ENCODE results near the gene SLC3A2. TPM values are rescaled to one million over a fixed set of nuclear protein-coding genes. Genes with fewer than 3 reads are reported as not detected.

Gene SLC3A2
- total RNA-seq, 6 experiments from 2014 or later, result 39.8 to 106 (median 63.0) TPM

DNA sequence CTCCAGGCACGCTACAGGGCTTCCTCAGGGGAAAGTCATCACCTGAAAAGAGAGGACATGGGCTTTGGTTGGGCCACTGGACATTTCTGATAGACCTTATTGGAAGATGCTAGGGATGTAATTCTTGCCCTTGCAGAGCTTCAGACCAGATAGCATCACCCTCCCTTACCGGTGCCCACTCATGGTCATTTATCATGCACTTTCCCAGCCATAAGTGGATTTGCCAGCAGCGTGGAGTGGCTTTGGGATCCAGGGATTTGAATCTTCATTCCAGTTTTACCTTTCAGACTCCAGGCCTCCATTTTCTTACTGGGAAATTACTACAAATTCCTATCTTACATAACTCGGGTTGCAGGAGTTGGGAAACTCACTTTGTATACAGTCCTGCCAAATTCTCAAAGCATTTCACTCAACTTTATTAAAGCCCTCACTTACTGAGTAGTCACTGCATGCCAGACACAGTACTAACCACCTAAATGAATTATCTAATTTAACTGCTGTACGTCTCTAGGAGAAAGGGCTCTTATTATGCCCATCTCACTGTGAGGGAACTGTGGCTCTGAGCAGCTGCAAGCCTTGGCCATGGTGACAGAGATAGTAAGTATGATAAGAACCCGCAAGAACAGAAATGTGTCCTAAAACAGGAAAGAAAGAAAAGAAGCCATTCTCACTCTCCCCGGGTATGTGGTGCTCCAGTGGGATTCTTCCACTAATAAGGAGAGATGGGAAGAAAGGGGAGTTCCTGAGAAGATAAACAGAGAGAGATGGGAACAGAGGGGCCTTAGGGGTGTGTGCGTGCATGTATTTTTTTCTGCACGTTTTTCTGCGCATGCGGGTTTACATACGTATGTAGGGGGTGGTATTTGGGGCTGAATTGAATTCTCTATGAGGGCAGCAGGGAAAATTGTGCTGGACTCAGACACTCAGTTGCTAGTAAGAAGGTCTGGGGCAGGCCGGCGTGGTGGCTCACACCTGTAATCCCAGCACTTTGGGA lies 30.7 kb downstream of the SLC3A2 start:
- ATAC-seq, result no peak
- TF ChIP-seq, protein P1, sequence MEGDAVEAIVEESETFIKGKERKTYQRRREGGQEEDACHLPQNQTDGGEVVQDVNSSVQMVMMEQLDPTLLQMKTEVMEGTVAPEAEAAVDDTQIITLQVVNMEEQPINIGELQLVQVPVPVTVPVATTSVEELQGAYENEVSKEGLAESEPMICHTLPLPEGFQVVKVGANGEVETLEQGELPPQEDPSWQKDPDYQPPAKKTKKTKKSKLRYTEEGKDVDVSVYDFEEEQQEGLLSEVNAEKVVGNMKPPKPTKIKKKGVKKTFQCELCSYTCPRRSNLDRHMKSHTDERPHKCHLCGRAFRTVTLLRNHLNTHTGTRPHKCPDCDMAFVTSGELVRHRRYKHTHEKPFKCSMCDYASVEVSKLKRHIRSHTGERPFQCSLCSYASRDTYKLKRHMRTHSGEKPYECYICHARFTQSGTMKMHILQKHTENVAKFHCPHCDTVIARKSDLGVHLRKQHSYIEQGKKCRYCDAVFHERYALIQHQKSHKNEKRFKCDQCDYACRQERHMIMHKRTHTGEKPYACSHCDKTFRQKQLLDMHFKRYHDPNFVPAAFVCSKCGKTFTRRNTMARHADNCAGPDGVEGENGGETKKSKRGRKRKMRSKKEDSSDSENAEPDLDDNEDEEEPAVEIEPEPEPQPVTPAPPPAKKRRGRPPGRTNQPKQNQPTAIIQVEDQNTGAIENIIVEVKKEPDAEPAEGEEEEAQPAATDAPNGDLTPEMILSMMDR (IDR thresholded peaks at IDR 0.05), result no peak
- TF ChIP-seq POLR2A (IDR thresholded peaks at IDR 0.05), result no peak
- WGBS (ENCODE audit: insufficient coverage, low coverage, low lambda C conversion rate, missing lambda C conversion rate), result 73% methylated on average over 11 of the region's 14 CpGs
- no peak for DNase-seq
- H3K4me3 ChIP-seq, result no peak overlapping the region
- H3K27ac ChIP-seq, result no peak overlapping the region
- H3K9me3 ChIP-seq, result no peaks in the 10 kb centered on the region
- no peaks in the 10 kb centered on the region for H3K36me3 ChIP-seq
- intact Hi-C loops (cut with DNase I), result no loop called here
- no peaks in the 10 kb centered on the region for H3K4me1 ChIP-seq
- no peaks in the 10 kb centered on the region for H3K27me3 ChIP-seq

- Histone ChIP-seq H3K27ac (no peak overlapping the region), H3K36me3 (no peaks in the 10 kb centered on the region), H3K9me3 (no peaks in the 10 kb centered on the region), H3K4me1 (no peaks in the 10 kb centered on the region), H3K27me3 (no peaks in the 10 kb centered on the region), H3K4me3 (no peak overlapping the region)
- ATAC-seq, result no peak
- intact Hi-C loops (cut with DNase I), result no loop called here
- TF ChIP-seq POLR2A (IDR thresholded peaks at IDR 0.05), result no peak
- TF ChIP-seq, protein P1 (IDR thresholded peaks at IDR 0.05), result no peak
- WGBS (ENCODE audit: insufficient coverage, low coverage, low lambda C conversion rate, missing lambda C conversion rate), result 80% methylated on average over 1 of the region's 3 CpGs
- DNase-seq, result no peak
Measured at GRCh38 chr11:62912268-62912667, 31.6 kb downstream of the SLC3A2 start.

DNA sequence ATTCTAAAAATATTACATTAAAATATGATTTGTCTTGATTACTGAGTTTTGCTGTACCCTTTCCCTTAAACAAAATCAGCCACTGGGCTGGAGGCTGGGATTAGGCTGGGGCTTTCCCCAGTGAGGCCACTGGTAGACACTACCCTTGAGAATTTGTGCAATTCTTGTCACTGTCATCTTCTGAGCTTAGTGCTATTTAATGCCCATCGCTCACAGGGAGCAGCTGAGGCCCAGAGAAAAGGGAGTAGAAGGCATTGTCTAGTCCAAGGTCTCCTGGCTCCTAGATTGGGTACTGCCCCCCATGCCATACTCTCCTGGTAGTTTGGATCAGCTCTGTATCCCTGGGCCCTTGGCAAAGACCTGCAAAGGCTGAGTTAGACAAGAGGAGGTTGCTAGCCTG lies 33.7 kb downstream of the SLC3A2 start:
- H3K4me3 ChIP-seq, result no peak overlapping the region
- no CpG with 5 or more reads among the region's 1 CpG for WGBS (ENCODE audit: insufficient coverage, low coverage, low lambda C conversion rate, missing lambda C conversion rate)
- DNase-seq, result no peak
- H3K9me3 ChIP-seq, result no peaks in the 10 kb centered on the region
- TF ChIP-seq, protein P1 (IDR thresholded peaks at IDR 0.05), result no peak
- no peak for TF ChIP-seq POLR2A (IDR thresholded peaks at IDR 0.05)
- intact Hi-C loops (cut with DNase I), result no loop called here
- no peak overlapping the region for H3K27ac ChIP-seq
- H3K27me3 ChIP-seq, result no peaks in the 10 kb centered on the region
- H3K36me3 ChIP-seq, result no peaks in the 10 kb centered on the region
- H3K4me1 ChIP-seq, result no peaks in the 10 kb centered on the region
- ATAC-seq, result no peak

DNA sequence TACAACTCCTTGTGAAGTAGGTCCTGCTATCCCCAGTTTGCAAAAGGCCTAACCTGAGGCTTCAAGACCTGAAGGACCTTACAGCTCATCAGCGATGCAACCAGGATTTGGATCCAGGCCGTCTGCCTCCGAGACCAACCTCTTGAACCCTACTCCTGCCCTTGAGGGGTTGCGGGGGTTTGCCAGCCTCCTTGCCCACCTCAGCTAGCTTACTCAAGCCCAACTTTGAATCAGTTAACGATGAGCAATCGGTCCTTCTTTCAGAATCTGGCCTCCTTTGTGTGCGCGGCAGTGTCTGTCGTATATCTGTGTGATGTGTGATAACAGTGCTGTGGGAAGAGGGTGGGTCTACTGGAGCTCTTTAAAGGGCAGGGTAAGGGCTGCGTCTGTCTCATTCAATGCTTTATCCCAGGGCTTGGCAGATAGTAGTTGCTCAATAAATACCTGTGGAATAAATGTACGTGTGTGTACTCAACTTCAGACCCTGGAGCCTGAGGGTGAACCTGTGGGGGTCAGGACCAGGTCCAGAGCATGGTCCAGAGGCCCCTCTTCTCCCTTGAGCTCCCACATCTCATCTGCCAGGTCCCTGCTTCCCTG lies 37.3 kb downstream of the SLC3A2 start:
- no peak for DNase-seq
- ATAC-seq, result no peak
- TF ChIP-seq, protein P1 (IDR thresholded peaks at IDR 0.05), result no peak
- H3K27me3 ChIP-seq, result no peaks in the 10 kb centered on the region
- 81% methylated on average over 10 of the region's 11 CpGs for WGBS (ENCODE audit: insufficient coverage, low coverage, low lambda C conversion rate, missing lambda C conversion rate)
- no peaks in the 10 kb centered on the region for H3K9me3 ChIP-seq
- H3K27ac ChIP-seq, result no peak overlapping the region
- H3K4me3 ChIP-seq, result no peak overlapping the region
- H3K36me3 ChIP-seq, result no peaks in the 10 kb centered on the region
- no peaks in the 10 kb centered on the region for H3K4me1 ChIP-seq
- intact Hi-C loops (cut with DNase I), result no loop called here
